Effector memory CD8-positive, alpha-beta T cell (primary cell): Measurements from ENCODE around the gene CLDN20.
"Not testable (repeated sequence)": the region's sequence is repeated elsewhere in the genome, so short reads cannot be mapped to it uniquely, and the experiment has no call there.

ENCODE experiments used
- ATAC-seq: fragments of 150-1000 bp; cut with Tn5 transposase; replicated peaks from 2 replicates; pipeline ENCODE4 v1.10.0; 2021; ENCODE audit warnings: mild to moderate bottlenecking, moderate library complexity
- DNase-seq, 3 experiments: peaks; one replicate each; pipeline ENCODE4 v3.0.0; 2021
- H3K27ac Mint-ChIP-seq, 2 donors: one replicate each; pipeline ENCODE4 v1.8.0; 2022; ENCODE audit warnings: mild to moderate bottlenecking in 2 of 2, mixed read lengths in 2 of 2, moderate library complexity in 2 of 2
- H3K27me3 Mint-ChIP-seq, 2 donors: one replicate each; pipeline ENCODE4 v1.8.0; 2022; ENCODE audit warnings: mixed read lengths in 2 of 2
- H3K36me3 Mint-ChIP-seq: one replicate; pipeline ENCODE4 v1.8.0; 2022; ENCODE audit warnings: mild to moderate bottlenecking, moderate library complexity, mixed read lengths; ENCODE audit not compliant: insufficient read depth
- H3K4me1 Mint-ChIP-seq, 2 donors: one replicate each; pipeline ENCODE4 v1.8.0; 2022; ENCODE audit warnings: low read depth in 2 of 2, mixed read lengths in 2 of 2
- H3K4me3 Mint-ChIP-seq, 2 donors: one replicate each; pipeline ENCODE4 v1.8.0; 2022; ENCODE audit warnings: mild to moderate bottlenecking in 2 of 2, mixed read lengths in 2 of 2, moderate library complexity in 2 of 2
- H3K9me3 Mint-ChIP-seq, 2 donors: one replicate each; pipeline ENCODE4 v1.8.0; 2022; ENCODE audit warnings: mixed read lengths in 2 of 2

CLDN20 gene

GRCh38 chr6:155230975-155231374, 32.8 kb upstream of the CLDN20 start:
- H3K9me3 Mint-ChIP-seq, ATAC-seq, DNase-seq, H3K4me3 Mint-ChIP-seq, H3K36me3 Mint-ChIP-seq, H3K4me1 Mint-ChIP-seq, H3K27ac Mint-ChIP-seq: not testable (repeated sequence)
- H3K27me3 Mint-ChIP-seq, result peaks cover 5 to 34% of the 10 kb centered on the region in 2 donors

- Mint-ChIP-seq H3K4me3 (no peak overlapping the region), H3K4me1 (no peaks in the 10 kb centered on the region), H3K27ac (no peak overlapping the region), H3K27me3 (peaks cover 5 to 29% of the 10 kb centered on the region in 2 donors), H3K9me3 (no peaks in the 10 kb centered on the region), H3K36me3 (no peaks in the 10 kb centered on the region)
- ATAC-seq (no peak), DNase-seq (no peak)
Measured at GRCh38 chr6:155232848-155233247, 31.0 kb upstream of the CLDN20 start.

- H3K4me1 Mint-ChIP-seq, result no peaks in the 10 kb centered on the region
Measured at GRCh38 chr6:155234167-155234566, 29.6 kb upstream of the CLDN20 start.

GRCh38 chr6:155234687-155235086, 29.1 kb upstream of the CLDN20 start:
- ATAC-seq (no peak), DNase-seq (no peak)
- Mint-ChIP-seq H3K27me3 (peaks cover 5 to 36% of the 10 kb centered on the region in 2 donors), H3K27ac (peak overlapping the region in 1 of 2 donors; percentile 35), H3K9me3 (peaks cover 0 to 9% of the 10 kb centered on the region in 2 donors), H3K4me1 (peaks cover 0 to 2% of the 10 kb centered on the region in 2 donors), H3K36me3 (no peaks in the 10 kb centered on the region), H3K4me3 (no peak overlapping the region)

More at GRCh38 chr6:155234167-155234566, 29.6 kb upstream of the CLDN20 start:
- Mint-ChIP-seq H3K9me3 (peaks cover 0 to 9% of the 10 kb centered on the region in 2 donors), H3K27ac (peak overlapping the region in 1 of 2 donors; percentile 35), H3K4me3 (no peak overlapping the region), H3K36me3 (no peaks in the 10 kb centered on the region), H3K27me3 (peaks cover 5 to 34% of the 10 kb centered on the region in 2 donors)
- no peak for DNase-seq
- ATAC-seq, result no peak

GRCh38 chr6:155235087-155235486, 28.7 kb upstream of the CLDN20 start:
- no peak overlapping the region for H3K27ac Mint-ChIP-seq
- DNase-seq (no peak), ATAC-seq (no peak)
- H3K9me3 Mint-ChIP-seq, result peaks cover 0 to 9% of the 10 kb centered on the region in 2 donors
- peaks cover 5 to 40% of the 10 kb centered on the region in 2 donors for H3K27me3 Mint-ChIP-seq
- peaks cover 0 to 2% of the 10 kb centered on the region in 2 donors for H3K4me1 Mint-ChIP-seq
- H3K4me3 Mint-ChIP-seq, result no peak overlapping the region
- H3K36me3 Mint-ChIP-seq, result no peaks in the 10 kb centered on the region

- no peak for DNase-seq
- Mint-ChIP-seq H3K27me3 (peaks cover 12 to 39% of the 10 kb centered on the region in 2 donors), H3K4me1 (peaks cover 0 to 2% of the 10 kb centered on the region in 2 donors), H3K27ac (no peak overlapping the region), H3K4me3 (no peak overlapping the region), H3K9me3 (peaks cover 0 to 9% of the 10 kb centered on the region in 2 donors), H3K36me3 (no peaks in the 10 kb centered on the region)
- ATAC-seq, result no peak
Measured at GRCh38 chr6:155237613-155238012, 26.2 kb upstream of the CLDN20 start.

- H3K27ac Mint-ChIP-seq, result no peak overlapping the region
- H3K9me3 Mint-ChIP-seq, result peaks cover 0 to 9% of the 10 kb centered on the region in 2 donors
- ATAC-seq (no peak), DNase-seq (no peak)
- no peak overlapping the region for H3K4me3 Mint-ChIP-seq
- H3K36me3 Mint-ChIP-seq, result no peaks in the 10 kb centered on the region
- peaks cover 0 to 2% of the 10 kb centered on the region in 2 donors for H3K4me1 Mint-ChIP-seq
- H3K27me3 Mint-ChIP-seq, result peaks cover 7 to 30% of the 10 kb centered on the region in 2 donors
Measured at GRCh38 chr6:155240905-155241600, 22.8 kb upstream of the CLDN20 start.

GRCh38 chr6:155241966-155242365, 21.8 kb upstream of the CLDN20 start:
- Mint-ChIP-seq H3K36me3 (no peaks in the 10 kb centered on the region), H3K4me1 (peaks cover 0 to 2% of the 10 kb centered on the region in 2 donors), H3K27me3 (peaks cover 7 to 30% of the 10 kb centered on the region in 2 donors), H3K27ac (no peak overlapping the region), H3K9me3 (peaks cover 0 to 9% of the 10 kb centered on the region in 2 donors), H3K4me3 (no peak overlapping the region)
- no peak for DNase-seq
- ATAC-seq, result no peak

- Mint-ChIP-seq H3K9me3 (no peaks in the 10 kb centered on the region), H3K36me3 (no peaks in the 10 kb centered on the region), H3K27ac (no peak overlapping the region)
Measured at GRCh38 chr6:155244434-155244833, 19.4 kb upstream of the CLDN20 start.

GRCh38 chr6:155245193-155245592, 18.6 kb upstream of the CLDN20 start:
- DNase-seq (no peak), ATAC-seq (no peak)
- Mint-ChIP-seq H3K36me3 (no peaks in the 10 kb centered on the region), H3K27me3 (peaks cover 4 to 7% of the 10 kb centered on the region in 2 donors), H3K4me3 (no peak overlapping the region), H3K9me3 (no peaks in the 10 kb centered on the region), H3K27ac (no peak overlapping the region), H3K4me1 (no peaks in the 10 kb centered on the region)

More at GRCh38 chr6:155244434-155244833, 19.4 kb upstream of the CLDN20 start:
- DNase-seq (no peak), ATAC-seq (no peak)
- peaks cover 7 to 12% of the 10 kb centered on the region in 2 donors for H3K27me3 Mint-ChIP-seq
- no peak overlapping the region for H3K4me3 Mint-ChIP-seq
- H3K4me1 Mint-ChIP-seq, result peaks cover 0 to 2% of the 10 kb centered on the region in 2 donors

- H3K4me3 Mint-ChIP-seq, result no peak overlapping the region
- no peak overlapping the region for H3K27ac Mint-ChIP-seq
- no peaks in the 10 kb centered on the region for H3K36me3 Mint-ChIP-seq
- DNase-seq (no peak), ATAC-seq (no peak)
- no peaks in the 10 kb centered on the region for H3K9me3 Mint-ChIP-seq
- peaks cover 0 to under 1% of the 10 kb centered on the region in 2 donors for H3K27me3 Mint-ChIP-seq
- H3K4me1 Mint-ChIP-seq, result no peaks in the 10 kb centered on the region
Measured at GRCh38 chr6:155245831-155246230, 18.0 kb upstream of the CLDN20 start.

GRCh38 chr6:155246825-155247224, 17.0 kb upstream of the CLDN20 start:
- H3K27ac Mint-ChIP-seq, result peak overlapping the region in 1 of 2 donors; percentile 46
- no peak for DNase-seq
- H3K4me1 Mint-ChIP-seq, result no peaks in the 10 kb centered on the region
- peaks cover 5% of the 10 kb centered on the region for H3K36me3 Mint-ChIP-seq
- H3K4me3 Mint-ChIP-seq, result no peak overlapping the region
- H3K27me3 Mint-ChIP-seq, result no peaks in the 10 kb centered on the region
- no peak for ATAC-seq
- H3K9me3 Mint-ChIP-seq, result no peaks in the 10 kb centered on the region

GRCh38 chr6:155247618-155248007, 16.2 kb upstream of the CLDN20 start:
- ATAC-seq (no peak), DNase-seq (no peak)
- no peaks in the 10 kb centered on the region for H3K27me3 Mint-ChIP-seq
- H3K27ac Mint-ChIP-seq, result no peak overlapping the region
- H3K4me1 Mint-ChIP-seq, result no peaks in the 10 kb centered on the region
- H3K36me3 Mint-ChIP-seq, result peaks cover 5% of the 10 kb centered on the region
- no peak overlapping the region for H3K4me3 Mint-ChIP-seq
- no peaks in the 10 kb centered on the region for H3K9me3 Mint-ChIP-seq
